OCI-LY7 (cell line): ENCODE measurements around the gene ALAD. TPM values are rescaled to one million over a fixed set of nuclear protein-coding genes. Genes with fewer than 3 reads are reported as not detected.

Source experiments
- BruUV-seq: library from RNA; stranded (reverse); fragments of 400-500 nt; replicated peaks from 2 replicates; lab custom pipeline; 2021; lab: Mats Ljungman, UMichigan
- CTCF ChIA-PET: fragments of 300-600 bp; sonication (Branson Sonifier 250); formaldehyde crosslinking; loops from one replicate; lab custom pipeline; 2022; ENCODE audit warnings: antibody characterized with exemption; ENCODE audit not compliant: unreplicated experiment; lab: Charles Lee
- POLR2A ChIA-PET: fragments of 300-600 bp; sonication (Branson Sonifier 250); formaldehyde crosslinking; loops from one replicate; lab custom pipeline; 2022; ENCODE audit warnings: antibody characterized with exemption; lab: Charles Lee
- DNase-seq: peaks from one replicate; pipeline ENCODE4 v3.0.0-alpha.2; 2015; ENCODE audit warnings: low spot score
- H2AFZ ChIP-seq: fragments of 200-600 bp; sonication (generic), shearing (Covaris generic); 2 replicates; pipeline ENCODE4 v1.6.1; 2014; ENCODE audit warnings: mild to moderate bottlenecking, antibody characterized with exemption, low read length, moderate library complexity
- H3K27ac ChIP-seq: fragments of 200-600 bp; sonication (generic); 2 replicates; pipeline ENCODE4 v1.5.1; 2014; ENCODE audit warnings: mixed run types, low read depth, mild to moderate bottlenecking, moderate library complexity, low read length, inconsistent platforms; ENCODE audit not compliant: poor library complexity, severe bottlenecking
- H3K36me3 ChIP-seq: fragments of 200-600 bp; sonication (generic); 2 replicates; pipeline ENCODE4 v1.6.1; 2014; ENCODE audit warnings: mild to moderate bottlenecking, antibody characterized with exemption, low read length, moderate library complexity, mixed read lengths; ENCODE audit not compliant: insufficient read depth
- H3K4me1 ChIP-seq: fragments of 200-600 bp; sonication (generic); 2 replicates; pipeline ENCODE4 v1.5.1; 2014; ENCODE audit warnings: mild to moderate bottlenecking, low read length; ENCODE audit not compliant: insufficient read depth, poor library complexity, severe bottlenecking
- H3K4me2 ChIP-seq: fragments of 200-600 bp; sonication (generic); 2 replicates; pipeline ENCODE4 v1.6.1; 2014; ENCODE audit warnings: mild to moderate bottlenecking, low read length
- H3K4me3 ChIP-seq: fragments of 200-600 bp; sonication (generic); 2 replicates; pipeline ENCODE4 v1.5.1; 2014; ENCODE audit warnings: mild to moderate bottlenecking, low read depth, low read length; ENCODE audit not compliant: poor library complexity, severe bottlenecking
- H3K79me2 ChIP-seq: fragments of 200-600 bp; sonication (generic); 2 replicates; pipeline ENCODE4 v1.6.1; 2016; ENCODE audit warnings: low read depth, mild to moderate bottlenecking, low read length, moderate library complexity, mixed read lengths; ENCODE audit not compliant: insufficient read depth
- H3K9me2 ChIP-seq: fragments of 200-600 bp; sonication (generic); 2 replicates; pipeline ENCODE4 v1.6.1; 2016; ENCODE audit warnings: mild to moderate bottlenecking, low read length, mixed read lengths; ENCODE audit not compliant: insufficient read depth
- H3K9me3 ChIP-seq: fragments of 200-600 bp; sonication (generic); 2 replicates; pipeline ENCODE4 v1.6.1; 2014; ENCODE audit warnings: mild to moderate bottlenecking, mixed run types, low read length, mixed read lengths
- H4K20me1 ChIP-seq: fragments of 200-600 bp; sonication (generic); 2 replicates; pipeline ENCODE4 v1.6.1; 2014; ENCODE audit warnings: mild to moderate bottlenecking, antibody characterized with exemption, low read length, moderate library complexity, mixed read lengths; ENCODE audit not compliant: insufficient read depth
- CTCF ChIP-seq: fragments of 200-600 bp; sonication (generic); conservative IDR thresholded peaks from 2 replicates; pipeline ENCODE4 v1.5.1; 2014; ENCODE audit warnings: mild to moderate bottlenecking, antibody characterized with exemption, low read length, moderate library complexity, mixed read lengths
- EZH2phosphoT487 ChIP-seq: fragments of 200-600 bp; sonication (generic); IDR thresholded peaks from 2 replicates; pipeline ENCODE4 v1.6.1; 2018; ENCODE audit warnings: low read depth, borderline replicate concordance, mild to moderate bottlenecking, mixed run types, antibody characterized with exemption, low read length, moderate library complexity, mixed read lengths
- intact Hi-C: fragments of 100-400 bp; cut with micrococcal nuclease; formaldehyde crosslinking; loops from one replicate; pipeline ENCODE4 v1.10.0; 2022; ENCODE audit not compliant: unreplicated experiment
- total RNA-seq, 2 experiments: library from RNA; depleted of rRNA in 1 of 2; stranded (reverse); fragments of >200 nt in 1 of 2; shearing (Covaris generic) in 1 of 2; gene quantifications; 2 replicates each; pipeline ENCODE4 v1.2.3, GENCODE V29; 2014 to 2022

The ALAD gene
- total RNA-seq, 2 experiments from 2014 or later = 19.8 to 26.3 TPM

GRCh38 chr9:113370806-113371325 is 30.2 kb downstream of the ALAD start:
- Histone ChIP-seq H3K9me3 (no peaks in the 10 kb centered on the region), H4K20me1 (no peaks in the 10 kb centered on the region), H3K4me2 (no peak overlapping the region), H3K36me3 (peaks cover 24% of the 10 kb centered on the region; the same call in 1 of the 2 replicates), H3K79me2 (no peaks in the 10 kb centered on the region), H3K27ac (no peak overlapping the region), H2AFZ (no peak overlapping the region), H3K4me3 (no peak overlapping the region), H3K4me1 (peaks cover 4% of the 10 kb centered on the region), H3K9me2 (no peaks in the 10 kb centered on the region)
- DNase-seq = no peak
- CTCF ChIA-PET = interaction anchor here (0.6 kb wide), 1 partner anchor 18 kb away, joined by 3 read pairs; no protein-coding TSS in a partner anchor
- no TSS peak for BruUV-seq
- TF ChIP-seq EZH2phosphoT487 (no peak), CTCF (no peak)
- intact Hi-C loops = no loop called here
- POLR2A ChIA-PET = interaction anchor here (0.7 kb wide), 1 partner anchor 15 kb away, joined by 5 read pairs; no protein-coding TSS in a partner anchor

GRCh38 chr9:113369855-113370140 is 31.3 kb downstream of the ALAD start:
- Histone ChIP-seq H3K27ac (no peak overlapping the region), H3K9me3 (no peaks in the 10 kb centered on the region)
- BruUV-seq = no TSS peak

More at GRCh38 chr9:113369855-113370140, 31.3 kb downstream of the ALAD start:
- H3K9me2 ChIP-seq = no peaks in the 10 kb centered on the region
- H3K36me3 ChIP-seq = peaks cover 20% of the 10 kb centered on the region; the same call in 1 of the 2 replicates
- no peaks in the 10 kb centered on the region for H3K79me2 ChIP-seq
- no peak for DNase-seq
- intact Hi-C loops = no loop called here
- no peak overlapping the region for H3K4me3 ChIP-seq
- no peak for TF ChIP-seq CTCF
- TF ChIP-seq EZH2phosphoT487 = no peak
- POLR2A ChIA-PET = no interaction called here
- CTCF ChIA-PET = no interaction called here
- H4K20me1 ChIP-seq = no peaks in the 10 kb centered on the region
- no peak overlapping the region for H3K4me2 ChIP-seq
- H3K4me1 ChIP-seq = no peaks in the 10 kb centered on the region
- H2AFZ ChIP-seq = no peak overlapping the region
